GM19193 (cell line): ENCODE results near the gene SYNGR2.
A peak's percentile ranks its signal among the peaks of the same experiment; 100 is the strongest.

Source experiments
- POLR2A ChIP-seq: IDR thresholded peaks from 4 replicates; pipeline ENCODE4 v1.6.1; 2011; ENCODE audit not compliant: insufficient read depth, insufficient read length; ENCODE audit errors: extremely low read depth

The SYNGR2 gene

GRCh38 chr17:78184351-78184750 is 16.0 kb downstream of the SYNGR2 start:
- TF ChIP-seq POLR2A, result no peak

GRCh38 chr17:78184868-78185267 is 16.5 kb downstream of the SYNGR2 start:
- no peak for TF ChIP-seq POLR2A

GRCh38 chr17:78185981-78186691 is 17.8 kb downstream of the SYNGR2 start:
- TF ChIP-seq POLR2A, result no peak

- TF ChIP-seq POLR2A, result peak; percentile 85
Measured at GRCh38 chr17:78186692-78187595, 18.6 kb downstream of the SYNGR2 start, which contains the start of the genes AFMID and TK1. AFMID (plus strand) TSS chr17:78187362; CDS start chr17:78187371, 9 bp downstream. TK1 (minus strand) TSS chr17:78187052; CDS start chr17:78186994, 58 bp downstream.

GRCh38 chr17:78196716-78197115 is 28.3 kb downstream of the SYNGR2 start:
- no peak for TF ChIP-seq POLR2A

- no peak for TF ChIP-seq POLR2A
Measured at GRCh38 chr17:78197147-78197832, 28.9 kb downstream of the SYNGR2 start.

GRCh38 chr17:78200451-78200850 is 32.1 kb downstream of the SYNGR2 start:
- no peak for TF ChIP-seq POLR2A

- no peak for TF ChIP-seq POLR2A
Measured at GRCh38 chr17:78202666-78203065, 34.3 kb downstream of the SYNGR2 start.

GRCh38 chr17:78204387-78205123 is 36.2 kb downstream of the SYNGR2 start:
- no peak for TF ChIP-seq POLR2A

- TF ChIP-seq POLR2A, result no peak
Measured at GRCh38 chr17:78205124-78205775, 36.9 kb downstream of the SYNGR2 start.

GRCh38 chr17:78206298-78206697 is 37.9 kb downstream of the SYNGR2 start:
- TF ChIP-seq POLR2A, result no peak

GRCh38 chr17:78208486-78208885 is 40.1 kb downstream of the SYNGR2 start:
- TF ChIP-seq POLR2A, result no peak

- TF ChIP-seq POLR2A, result no peak
Measured at GRCh38 chr17:78210111-78210510, 41.7 kb downstream of the SYNGR2 start.

GRCh38 chr17:78211032-78211431 is 42.7 kb downstream of the SYNGR2 start:
- TF ChIP-seq POLR2A, result no peak
